ENCODE results near the gene ZNF32.
"Not testable (repeated sequence)": the region's sequence is repeated elsewhere in the genome, so short reads cannot be mapped to it uniquely, and the experiment has no call there.

Gene ZNF32

DNA sequence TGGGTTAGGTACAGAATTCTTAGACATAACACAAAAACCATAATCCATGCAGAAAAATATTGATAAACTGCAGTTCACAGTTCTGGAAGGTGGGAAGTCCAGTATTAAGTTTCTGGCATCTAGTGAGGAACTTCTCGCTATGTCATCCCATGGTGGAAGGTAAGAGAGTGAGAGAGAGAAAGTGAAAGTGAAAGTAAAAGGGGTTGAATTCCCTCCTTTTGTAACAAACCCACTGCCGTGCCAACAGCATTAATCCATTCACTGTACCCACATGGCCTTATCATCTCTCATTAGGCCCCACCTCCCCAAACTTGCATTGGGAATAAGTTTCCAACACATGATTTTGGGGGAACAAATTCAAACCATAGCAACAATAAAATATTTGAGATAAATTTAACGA, 25.3 kb downstream of the ZNF32 start:
- DNase-seq, result no peak

DNA sequence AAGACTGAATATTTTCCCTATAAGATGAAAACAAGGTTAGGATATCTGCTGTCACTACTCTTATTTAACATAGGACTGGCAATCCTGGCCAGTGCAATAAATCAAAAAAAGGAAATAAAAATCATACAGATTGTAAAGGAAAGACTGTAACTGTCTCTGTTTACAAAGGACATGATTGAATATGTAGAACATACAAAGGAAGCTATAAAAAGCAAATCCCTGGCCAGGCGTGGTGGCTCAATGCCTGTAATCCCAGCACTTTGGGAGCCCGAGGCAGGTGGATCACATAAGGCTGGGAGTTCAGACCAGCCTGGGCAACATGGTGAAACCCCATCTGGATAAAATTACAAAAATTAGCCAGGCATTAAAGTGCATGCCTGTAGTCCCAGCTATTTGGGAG, 26.6 kb downstream of the ZNF32 start:
- no peak for DNase-seq

DNA sequence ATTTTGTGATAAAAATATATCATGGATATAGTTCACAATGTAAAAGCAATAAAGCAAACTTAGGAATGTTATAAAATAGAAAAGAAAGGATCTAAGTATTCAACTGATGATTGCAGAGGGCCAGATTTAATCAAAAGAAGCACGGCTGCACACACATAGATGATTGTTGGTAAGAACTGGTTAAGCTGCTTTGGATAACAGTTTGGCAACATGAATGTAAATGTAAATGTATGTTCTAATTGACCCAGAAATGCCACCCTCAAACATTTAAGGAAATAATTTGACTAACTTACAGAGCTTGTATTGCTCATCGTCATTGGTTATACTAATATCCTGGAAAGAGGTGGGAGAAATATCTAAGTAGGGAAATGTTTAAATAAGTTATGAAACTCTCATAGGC, 29.3 kb downstream of the ZNF32 start:
- no peak for DNase-seq

DNA sequence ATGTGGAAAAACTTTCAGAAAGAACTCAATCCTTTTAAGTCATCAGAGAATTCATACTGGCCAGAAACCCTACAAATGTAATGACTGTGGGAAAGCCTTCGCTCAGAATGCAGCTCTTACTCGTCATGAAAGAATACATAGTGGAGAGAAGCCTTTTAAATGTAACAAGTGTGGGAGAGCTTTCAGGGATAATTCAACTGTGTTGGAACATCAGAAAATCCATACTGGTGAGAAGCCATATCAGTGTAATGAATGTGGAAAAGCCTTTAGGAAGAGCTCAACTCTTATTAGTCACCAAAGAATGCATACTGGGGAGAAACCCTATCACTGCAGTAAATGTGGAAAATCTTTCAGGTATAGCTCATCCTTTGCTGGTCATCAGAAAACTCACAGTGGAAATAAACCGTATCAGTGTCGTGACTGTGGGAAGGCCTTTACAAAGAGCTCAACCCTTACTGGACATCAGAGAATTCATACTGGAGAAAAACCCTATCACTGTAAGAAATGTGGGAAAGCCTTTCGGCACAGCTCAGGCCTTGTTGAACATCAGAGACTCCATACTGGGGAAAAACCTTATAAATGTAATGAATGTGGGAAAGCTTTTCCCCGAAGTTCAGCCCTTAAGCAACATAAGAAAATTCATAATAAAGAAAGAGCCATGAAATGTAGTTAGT, 31.8 kb downstream of the ZNF32 start:
- no peak for DNase-seq

DNA sequence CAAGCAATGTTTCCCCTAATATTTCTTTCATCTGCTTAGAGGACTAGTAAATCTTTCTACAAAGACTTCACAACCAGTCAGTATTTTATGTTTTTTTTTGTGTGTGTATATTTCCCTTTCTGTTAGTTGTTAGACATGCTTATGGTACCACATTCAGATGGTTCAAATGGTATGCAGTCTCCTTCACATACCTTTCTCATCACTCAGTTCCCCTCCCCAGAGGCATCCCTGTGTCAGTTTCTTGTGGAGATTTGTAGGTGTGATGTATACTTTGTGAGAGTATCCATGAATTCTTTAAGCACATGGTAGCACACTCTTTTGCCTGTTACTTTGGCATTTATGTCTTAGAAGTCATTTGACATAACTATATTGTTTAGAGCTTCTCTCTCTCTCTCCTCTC, 38.0 kb downstream of the ZNF32 start:
- no peak for DNase-seq

DNA sequence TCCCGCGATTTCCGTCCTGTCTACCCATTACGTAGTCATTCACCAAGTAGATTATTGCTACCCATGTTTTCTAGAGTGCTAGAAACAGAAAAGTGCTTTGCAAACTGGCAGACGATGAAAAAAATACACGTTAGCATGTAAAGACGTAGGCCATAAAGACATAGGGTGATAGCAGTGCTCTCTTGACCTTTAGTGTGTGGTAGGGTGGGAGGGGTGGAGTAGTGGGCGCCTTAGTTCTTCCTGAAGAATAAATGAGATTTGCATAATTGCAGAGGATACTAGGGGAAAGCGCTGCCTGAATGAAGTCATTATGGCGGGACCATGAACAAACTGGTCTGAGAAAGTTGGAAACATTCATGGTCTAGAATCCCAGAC, 41.5 kb downstream of the ZNF32 start:
- no peak for DNase-seq

DNA sequence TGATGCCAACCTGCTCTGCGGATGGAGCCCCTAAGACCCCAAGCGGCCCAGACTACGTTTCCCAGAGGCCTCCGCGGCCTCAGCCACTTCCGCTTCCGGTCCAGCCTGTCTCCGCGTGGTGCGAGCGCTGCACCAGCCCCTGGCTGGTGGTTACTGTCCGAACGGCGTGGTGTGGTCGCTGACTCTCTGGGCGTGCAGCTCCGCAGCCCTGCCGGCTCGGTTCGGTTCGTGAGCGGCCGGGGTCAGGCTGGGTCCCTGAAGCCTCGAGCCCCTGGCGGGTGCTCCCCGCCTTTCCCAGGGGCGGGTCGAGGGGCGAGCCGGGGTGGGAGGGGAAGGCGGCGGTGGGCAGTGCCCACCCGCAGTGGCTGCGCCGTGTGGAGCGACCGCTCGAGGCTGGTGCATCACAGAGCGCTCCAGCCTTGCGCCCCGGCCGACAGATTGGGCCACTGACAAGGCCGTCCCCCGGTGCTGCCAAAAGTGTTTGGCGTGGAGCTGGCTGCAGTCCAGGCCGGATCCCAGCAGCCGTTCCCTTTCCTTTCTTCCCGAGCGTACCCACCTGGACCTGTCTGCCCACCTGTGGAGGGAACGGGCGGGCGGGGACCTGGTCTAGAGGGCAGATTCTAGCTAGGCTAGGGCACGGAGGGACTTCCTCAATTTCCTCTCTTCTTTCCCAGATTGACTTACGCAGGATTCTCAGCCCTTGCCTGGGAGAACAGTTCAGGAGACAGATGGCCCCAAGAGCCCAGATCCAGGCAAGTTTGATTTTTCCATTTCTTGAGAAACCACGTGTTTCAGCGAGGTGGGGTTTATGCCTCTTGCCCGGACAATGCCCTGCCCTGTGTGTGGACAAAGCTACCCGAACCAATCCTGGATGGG, 42.1 kb downstream of the ZNF32 start, which contains the start of gene ZNF485:
Gene ZNF485, plus strand, starts transcription at position 116 of the 876 bp plus-strand sequence. Its CDS starts 613 bp downstream, at position 729.
- DNase-seq, result peak; percentile 29

DNA sequence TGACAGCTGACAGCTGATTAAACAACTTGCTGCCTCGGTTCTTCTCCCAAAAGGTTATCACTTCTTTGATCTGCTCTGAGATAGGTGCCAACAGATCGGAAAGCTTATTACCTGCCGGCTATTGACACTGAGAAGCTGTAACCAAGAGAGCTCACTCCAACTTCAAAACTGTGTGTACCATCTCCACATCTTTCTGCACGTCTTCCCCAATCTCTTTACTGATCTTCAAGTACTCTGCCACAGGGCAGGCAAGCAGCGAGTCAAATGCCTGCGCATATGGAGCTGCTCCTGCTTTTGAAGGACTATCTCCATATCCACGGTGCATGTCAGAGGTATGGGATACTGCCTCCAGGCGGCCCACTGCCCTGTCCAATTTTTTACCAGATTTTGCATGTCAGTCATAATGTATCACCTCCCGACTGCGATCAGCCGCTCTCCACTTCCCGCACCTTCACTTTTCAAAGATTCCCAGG, 42.8 kb downstream of the ZNF32 start:
- DNase-seq, result no peak

DNA sequence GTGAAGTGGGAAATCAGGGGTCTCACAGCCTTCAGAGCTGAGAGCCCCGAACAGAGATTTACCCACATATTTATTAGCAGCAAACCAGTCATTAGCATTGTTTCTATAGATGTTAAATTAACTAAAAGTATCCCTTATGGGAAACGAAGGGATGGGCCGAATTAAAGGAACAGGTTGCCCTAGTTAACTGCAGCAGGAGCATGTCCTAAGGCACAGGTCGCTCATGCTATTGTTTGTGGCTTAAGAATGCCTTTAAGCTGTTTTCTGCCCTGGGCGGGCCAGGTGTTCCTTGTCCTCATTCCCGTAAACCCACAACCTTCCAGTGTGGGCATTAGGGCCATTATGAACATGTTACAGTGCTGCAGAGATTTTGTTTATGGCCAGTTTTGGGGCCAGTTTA, 47.1 kb downstream of the ZNF32 start:
- not testable (repeated sequence) for DNase-seq

DNA sequence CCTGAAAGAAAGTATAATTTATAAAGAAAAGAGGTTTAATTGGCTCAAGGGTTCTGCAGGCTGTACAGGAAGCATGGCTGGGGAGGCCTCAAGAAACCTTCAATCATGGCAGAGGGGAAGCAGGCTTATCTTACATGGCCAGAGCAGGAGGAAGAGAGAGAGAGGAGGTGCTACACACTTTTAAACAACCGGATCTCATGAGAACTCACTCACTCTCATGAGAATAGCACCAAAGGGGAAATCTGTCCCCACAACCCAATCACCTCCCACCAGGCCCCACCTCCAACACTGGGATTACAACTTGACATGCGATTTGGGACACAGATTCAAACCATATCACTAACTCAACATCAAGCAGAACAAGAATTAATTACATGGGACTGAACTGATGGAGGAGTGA, 49.3 kb downstream of the ZNF32 start:
- DNase-seq, result no peak

DNA sequence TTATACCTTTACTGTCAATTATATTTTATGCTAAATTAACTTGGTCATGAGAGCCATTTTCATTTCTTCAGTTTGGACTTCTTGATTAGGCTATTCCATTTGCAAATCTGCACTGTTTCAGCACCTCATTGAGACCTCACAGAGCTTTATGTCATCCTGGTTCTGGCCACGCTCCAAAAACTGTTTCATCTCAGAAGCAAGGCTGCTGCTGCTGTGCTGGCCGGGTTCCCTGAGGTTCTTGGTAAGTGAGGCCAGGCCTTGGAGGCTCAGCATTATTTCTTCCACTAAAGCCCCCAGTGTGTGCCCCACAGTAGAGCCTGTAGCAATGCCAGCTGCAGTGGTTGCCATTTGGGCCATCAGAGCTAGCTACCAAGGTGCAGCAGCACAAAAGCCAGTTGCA, 50.2 kb downstream of the ZNF32 start:
- no peak for DNase-seq

DNA sequence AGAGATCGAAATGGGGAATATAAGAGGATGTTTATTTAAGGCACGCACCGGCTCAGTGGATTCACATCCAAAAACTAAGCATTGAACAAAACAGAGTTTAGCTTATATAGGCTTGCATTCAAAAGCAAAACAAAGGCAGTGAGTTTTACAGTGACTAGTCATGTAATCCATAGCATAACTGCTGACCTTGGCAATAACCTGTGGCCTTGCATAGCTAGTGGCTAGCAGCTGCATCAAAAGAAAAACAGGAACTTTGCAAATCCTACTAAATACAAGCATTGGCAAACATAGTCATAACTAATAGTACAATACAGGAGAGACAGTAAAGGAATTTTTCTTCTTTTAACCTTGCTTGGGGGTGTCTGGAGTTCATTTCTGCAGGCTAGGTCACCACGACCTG, 52.1 kb downstream of the ZNF32 start:
- DNase-seq, result no peak

DNA sequence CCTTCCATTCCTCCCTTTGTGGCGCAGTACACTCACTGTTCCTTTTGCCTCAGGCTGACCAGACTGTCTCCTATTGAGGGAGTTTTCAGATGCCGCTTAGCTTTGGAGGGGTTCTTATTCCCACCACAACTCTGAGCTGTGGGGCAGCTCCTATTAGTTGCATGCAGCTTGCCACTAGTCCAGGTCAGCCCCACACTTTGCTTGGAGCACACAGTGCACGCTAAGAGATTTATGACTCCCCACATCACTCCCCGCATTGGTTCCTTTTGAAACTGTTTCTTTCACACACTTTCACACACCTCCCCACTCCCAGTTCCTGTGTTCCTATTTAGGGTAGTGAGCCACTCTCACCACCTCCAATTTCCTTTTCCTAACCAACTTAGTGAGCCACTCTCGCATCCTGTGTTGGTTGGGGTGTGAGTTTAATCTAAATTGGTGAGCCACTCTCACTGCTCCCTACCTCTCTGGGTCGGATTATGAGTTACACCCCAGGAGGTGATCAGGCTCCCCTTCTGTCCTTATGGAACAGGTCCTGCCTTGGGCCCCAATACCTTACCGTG, 52.9 kb downstream of the ZNF32 start:
- DNase-seq, result no peak

DNA sequence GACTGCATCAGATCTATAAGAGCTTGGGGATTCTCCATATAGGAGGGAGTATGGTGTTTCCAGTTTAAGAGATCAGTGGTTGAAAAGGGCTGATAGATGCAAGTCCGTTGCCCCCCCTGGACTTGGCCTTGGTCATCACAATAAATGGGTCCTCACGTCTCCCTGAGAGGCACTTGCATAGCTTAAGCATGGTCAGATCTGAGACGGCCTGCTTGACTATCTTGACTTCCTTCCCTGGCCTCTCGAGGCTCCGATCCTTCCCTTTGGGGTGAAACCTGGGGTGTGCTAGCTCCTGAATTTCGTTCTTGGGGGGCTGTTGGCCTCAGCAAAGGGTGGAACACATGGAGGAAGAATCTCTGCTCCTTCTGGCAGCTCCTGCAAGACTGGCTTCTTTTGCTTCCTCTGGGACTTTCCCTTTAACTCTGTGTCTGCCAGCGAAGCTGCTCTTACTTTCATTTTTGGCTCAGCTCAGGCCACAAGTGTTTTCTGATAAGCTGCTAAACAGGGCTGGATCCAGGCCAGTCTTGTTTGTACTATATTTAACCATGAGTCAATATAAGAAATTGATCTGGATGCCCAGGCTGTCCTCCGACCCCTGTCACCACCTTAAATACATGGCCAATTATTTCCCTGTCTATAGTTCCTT, 53.6 kb downstream of the ZNF32 start:
- DNase-seq, result no peak
